Activated naive CD8-positive, alpha-beta T cell (primary cell): ENCODE results near the gene MED19.

Source experiments
- H3K27ac Mint-ChIP-seq: one replicate; pipeline ENCODE4 v1.8.0; 2021; ENCODE audit warnings: mixed read lengths
- H3K27me3 Mint-ChIP-seq: one replicate; pipeline ENCODE4 v1.8.0; 2021; ENCODE audit warnings: mixed read lengths
- H3K36me3 Mint-ChIP-seq: one replicate; pipeline ENCODE4 v1.8.0; 2021; ENCODE audit warnings: mixed read lengths
- H3K4me1 Mint-ChIP-seq: one replicate; pipeline ENCODE4 v1.8.0; 2021; ENCODE audit warnings: low read depth, mixed read lengths
- H3K4me3 Mint-ChIP-seq: one replicate; pipeline ENCODE4 v1.8.0; 2021; ENCODE audit warnings: mild to moderate bottlenecking, mixed read lengths
- H3K9me3 Mint-ChIP-seq: one replicate; pipeline ENCODE4 v1.8.0; 2021; ENCODE audit warnings: low read depth, mixed read lengths

Gene MED19

DNA sequence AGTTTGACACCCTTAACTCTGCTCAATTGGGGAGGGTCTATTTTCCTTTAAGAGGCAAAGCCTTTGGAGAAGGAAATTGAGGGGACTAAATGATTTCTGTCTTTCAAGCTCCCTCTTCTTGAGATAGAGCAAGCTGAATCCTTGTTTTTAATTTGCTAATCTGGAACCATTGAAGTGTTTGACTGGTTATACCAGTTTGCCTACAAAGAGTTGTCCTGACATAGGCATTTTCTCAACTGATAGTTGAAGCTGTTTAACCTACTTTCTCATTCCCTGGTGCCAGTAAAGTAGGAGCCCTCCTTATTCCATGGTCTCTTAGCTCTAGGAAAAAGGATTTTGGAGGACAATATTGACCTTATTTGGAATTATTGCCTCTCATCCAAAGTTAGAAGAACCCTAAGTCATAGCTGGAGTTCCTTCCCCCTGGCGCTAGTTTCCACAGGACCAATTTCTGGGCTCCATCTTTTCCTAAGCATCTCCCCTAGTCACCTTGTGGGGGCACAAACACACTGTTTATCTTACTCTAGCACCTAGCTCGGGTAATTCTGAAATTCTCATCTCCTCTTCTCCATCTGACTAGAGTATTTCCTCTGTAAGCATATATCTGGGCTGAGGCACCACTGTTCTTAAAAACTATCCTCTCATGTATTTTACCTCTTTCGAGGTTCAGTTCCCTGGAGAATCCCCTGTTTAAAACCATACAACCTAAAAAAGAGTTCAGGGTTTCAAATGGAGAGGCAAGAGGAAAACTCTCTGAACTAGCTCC, 36.7 kb downstream of the MED19 start:
- no peaks in the 10 kb centered on the region for H3K27me3 Mint-ChIP-seq
- peaks cover 6% of the 10 kb centered on the region for H3K36me3 Mint-ChIP-seq
- peaks cover 81% of the 10 kb centered on the region for H3K4me1 Mint-ChIP-seq
- peak overlapping the region; percentile 4 for H3K27ac Mint-ChIP-seq
- peak overlapping the region; percentile 6 for H3K4me3 Mint-ChIP-seq
- no peaks in the 10 kb centered on the region for H3K9me3 Mint-ChIP-seq

DNA sequence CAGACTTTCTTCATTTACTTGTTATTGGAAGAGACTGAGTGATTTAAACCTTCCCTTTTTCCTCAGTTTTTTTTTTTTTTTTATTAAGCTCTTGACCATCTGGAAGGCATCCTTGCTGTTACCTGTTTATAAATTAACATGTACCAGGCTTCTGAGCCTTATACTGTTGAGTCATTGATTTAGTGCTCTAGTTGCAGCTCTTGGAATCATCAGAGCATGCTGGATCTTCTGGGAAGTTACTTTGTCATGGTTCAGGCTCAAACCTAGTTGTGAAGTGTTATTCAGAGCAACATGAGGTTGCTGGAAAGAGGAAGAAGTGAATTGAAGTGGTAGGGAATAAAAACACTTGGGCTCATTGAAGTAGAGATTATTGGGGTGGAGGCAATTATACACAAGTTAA, 37.8 kb downstream of the MED19 start:
- peak overlapping the region; percentile 18 for H3K27ac Mint-ChIP-seq
- H3K4me1 Mint-ChIP-seq: peaks cover 85% of the 10 kb centered on the region
- peak overlapping the region; percentile 53 for H3K4me3 Mint-ChIP-seq
- no peaks in the 10 kb centered on the region for H3K9me3 Mint-ChIP-seq
- H3K27me3 Mint-ChIP-seq: no peaks in the 10 kb centered on the region
- peaks cover 6% of the 10 kb centered on the region for H3K36me3 Mint-ChIP-seq

DNA sequence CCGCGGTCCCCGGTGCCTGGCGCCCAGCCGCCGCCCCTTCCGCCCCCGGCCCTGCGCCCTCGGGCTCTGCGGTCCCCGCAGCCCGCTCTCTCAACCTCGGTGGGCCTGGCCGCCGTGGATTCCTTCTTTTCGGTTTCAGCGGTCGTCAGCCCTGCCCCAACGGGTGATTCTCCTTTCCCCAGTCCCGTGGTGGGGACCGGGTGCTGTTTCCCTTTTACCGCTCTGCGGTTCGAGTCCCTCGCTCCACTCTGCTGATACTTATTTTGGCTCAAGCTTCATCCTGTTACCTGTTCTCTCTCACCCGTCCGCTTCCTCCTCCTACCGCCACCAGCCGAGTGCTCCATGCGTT, 43.6 kb downstream of the MED19 start:
- H3K4me1 Mint-ChIP-seq: peaks cover 55% of the 10 kb centered on the region

DNA sequence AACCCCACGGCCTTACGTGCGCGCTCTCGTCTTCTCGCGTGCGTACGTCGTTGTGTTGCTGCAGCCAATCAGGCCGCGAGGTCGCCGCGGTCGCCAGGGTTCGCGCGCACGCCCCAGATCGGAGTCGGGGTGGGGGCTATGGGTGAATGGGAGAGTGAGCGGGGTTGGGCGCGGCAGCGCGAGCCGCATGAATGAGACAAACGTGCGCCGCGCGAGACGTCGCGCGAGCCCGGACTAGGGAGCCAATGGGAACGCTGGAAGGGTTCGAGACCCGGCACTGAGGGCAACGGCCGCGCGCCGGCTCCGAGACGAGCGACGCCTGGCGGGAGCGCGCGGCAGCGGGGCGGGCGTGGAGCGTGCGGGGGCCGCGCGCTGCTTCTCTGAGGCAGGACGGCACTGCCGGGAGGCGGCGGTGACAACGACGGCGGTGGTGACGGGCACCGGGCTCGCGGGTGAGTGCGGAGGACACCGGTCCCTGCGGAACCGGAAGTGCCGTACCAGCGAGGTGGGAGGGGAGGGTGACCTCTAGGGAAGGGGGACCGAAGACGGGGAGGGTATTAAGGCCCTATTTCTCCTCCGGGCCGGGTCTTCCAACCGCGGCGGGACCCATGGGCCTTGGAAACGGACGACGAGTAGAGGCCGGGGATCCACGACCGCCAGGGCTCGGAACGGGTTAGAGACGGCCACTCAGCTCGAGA, 44.1 kb downstream of the MED19 start, which contains the start of gene ZDHHC5:
Gene ZDHHC5, plus strand, starts transcription at position 379 of the 698 bp plus-strand sequence. CDS start 4,977 bp downstream, outside the sequence.
- peaks cover 3% of the 10 kb centered on the region for H3K36me3 Mint-ChIP-seq
- H3K9me3 Mint-ChIP-seq: no peaks in the 10 kb centered on the region
- H3K4me1 Mint-ChIP-seq: peaks cover 49% of the 10 kb centered on the region
- peak within 1 kb of the TSS; percentile 96 for H3K4me3 Mint-ChIP-seq
- H3K27me3 Mint-ChIP-seq: no peaks in the 10 kb centered on the region
- peak within 1 kb of the TSS; percentile 100 for H3K27ac Mint-ChIP-seq

More for the DNA sequence above, 43.6 kb downstream of the MED19 start:
- Mint-ChIP-seq H3K4me3 (peak overlapping the region; percentile 96), H3K27ac (peak overlapping the region; percentile 100), H3K36me3 (peaks cover 3% of the 10 kb centered on the region), H3K9me3 (no peaks in the 10 kb centered on the region), H3K27me3 (no peaks in the 10 kb centered on the region)

DNA sequence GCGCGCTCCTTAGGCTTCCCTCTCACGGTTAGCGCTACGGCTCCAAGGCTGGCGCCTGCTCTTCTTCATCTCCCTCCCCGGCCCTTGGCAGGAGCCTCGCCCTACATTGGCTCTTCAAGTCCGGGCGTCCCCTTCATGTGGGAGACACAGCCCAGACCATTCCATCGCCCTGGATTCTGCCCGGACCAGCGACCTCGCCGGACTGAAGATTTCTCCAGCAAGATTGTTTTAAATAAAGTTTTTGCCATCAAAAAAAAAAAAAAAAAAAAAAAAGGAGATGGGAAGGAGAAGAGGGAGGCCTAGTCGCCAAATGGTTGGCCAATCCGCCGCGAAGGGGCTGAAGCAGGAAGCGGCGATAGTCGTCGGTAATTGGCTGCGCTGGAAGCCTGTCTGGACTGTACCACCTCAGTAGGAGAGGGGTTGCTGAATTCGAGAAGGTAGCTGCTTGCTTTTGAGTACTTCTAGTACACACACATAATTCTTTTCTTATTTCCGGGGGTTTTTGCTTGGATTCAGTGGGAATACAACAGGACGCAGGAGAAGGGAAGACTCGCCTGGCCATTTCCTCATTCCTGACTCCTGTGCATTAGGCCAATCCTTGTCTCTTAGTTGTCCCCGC, 44.8 kb downstream of the MED19 start:
- H3K4me3 Mint-ChIP-seq: peak overlapping the region; percentile 96
- peaks cover 49% of the 10 kb centered on the region for H3K4me1 Mint-ChIP-seq
- H3K36me3 Mint-ChIP-seq: peaks cover 6% of the 10 kb centered on the region
- peak overlapping the region; percentile 100 for H3K27ac Mint-ChIP-seq
- H3K9me3 Mint-ChIP-seq: no peaks in the 10 kb centered on the region
- no peaks in the 10 kb centered on the region for H3K27me3 Mint-ChIP-seq

DNA sequence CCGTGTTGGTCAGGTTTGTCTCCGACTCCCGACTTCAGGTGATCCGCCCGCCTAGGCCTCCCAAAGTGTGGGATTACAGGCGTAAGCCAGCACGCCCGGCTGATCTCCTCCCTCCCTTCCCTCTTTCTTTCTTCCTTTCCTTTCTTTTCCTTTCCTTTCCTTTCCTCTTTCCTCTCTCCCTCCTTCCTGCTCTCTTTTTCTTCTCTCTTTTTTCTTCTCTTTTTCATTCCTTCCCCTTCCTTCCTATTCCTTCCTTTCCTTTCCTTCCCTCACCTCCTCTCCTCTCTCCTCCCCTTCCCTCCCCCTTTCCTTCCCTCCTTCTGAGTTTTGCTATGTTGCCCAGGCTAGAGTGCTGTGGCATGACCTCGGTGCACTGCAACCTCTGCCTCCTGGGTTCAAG, 48.0 kb downstream of the MED19 start:
- Mint-ChIP-seq H3K36me3 (peaks cover 2% of the 10 kb centered on the region), H3K27me3 (no peaks in the 10 kb centered on the region), H3K27ac (no peak overlapping the region), H3K4me1 (peaks cover 31% of the 10 kb centered on the region), H3K4me3 (no peak overlapping the region), H3K9me3 (no peaks in the 10 kb centered on the region)

DNA sequence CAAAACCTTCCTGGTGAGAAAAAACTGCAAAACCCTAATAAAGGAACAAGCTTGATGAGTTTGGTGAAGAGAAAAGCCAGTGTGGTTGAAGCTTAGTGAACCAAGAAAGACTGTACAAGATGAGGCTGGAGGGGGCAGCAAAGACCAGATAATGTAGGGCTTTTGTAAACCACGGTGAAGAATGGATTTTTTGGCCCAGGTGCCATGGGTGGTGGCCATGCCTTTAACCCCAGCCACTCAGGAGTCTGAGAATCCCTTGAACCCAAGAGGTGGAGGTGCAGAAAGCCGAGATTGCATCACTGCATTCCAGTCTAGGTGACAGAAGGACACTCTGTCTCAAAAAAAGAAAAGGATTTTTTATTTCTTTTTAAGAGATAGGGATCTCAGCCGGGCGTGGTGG, 49.1 kb downstream of the MED19 start:
- Mint-ChIP-seq H3K4me3 (no peak overlapping the region), H3K4me1 (peaks cover 38% of the 10 kb centered on the region), H3K27ac (no peak overlapping the region), H3K9me3 (no peaks in the 10 kb centered on the region), H3K36me3 (peaks cover 2% of the 10 kb centered on the region), H3K27me3 (no peaks in the 10 kb centered on the region)

DNA sequence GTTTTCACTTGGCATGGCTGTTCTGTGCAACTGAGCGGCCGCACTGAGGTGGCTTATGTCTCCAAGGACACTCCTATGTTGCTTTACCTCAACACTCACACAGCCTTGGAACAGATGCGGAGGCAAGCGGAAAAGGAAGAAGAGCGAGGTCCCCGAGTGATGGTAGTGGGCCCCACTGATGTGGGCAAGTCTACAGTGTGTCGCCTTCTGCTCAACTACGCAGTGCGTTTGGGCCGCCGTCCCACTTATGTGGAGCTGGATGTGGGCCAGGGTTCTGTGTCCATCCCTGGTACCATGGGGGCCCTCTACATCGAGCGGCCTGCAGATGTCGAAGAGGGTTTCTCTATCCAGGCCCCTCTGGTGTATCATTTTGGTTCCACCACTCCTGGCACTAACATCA, 52.3 kb downstream of the MED19 start:
- Mint-ChIP-seq H3K27ac (no peak overlapping the region), H3K4me3 (no peak overlapping the region), H3K4me1 (peaks cover 36% of the 10 kb centered on the region), H3K9me3 (no peaks in the 10 kb centered on the region), H3K27me3 (no peaks in the 10 kb centered on the region), H3K36me3 (peaks cover 2% of the 10 kb centered on the region)

DNA sequence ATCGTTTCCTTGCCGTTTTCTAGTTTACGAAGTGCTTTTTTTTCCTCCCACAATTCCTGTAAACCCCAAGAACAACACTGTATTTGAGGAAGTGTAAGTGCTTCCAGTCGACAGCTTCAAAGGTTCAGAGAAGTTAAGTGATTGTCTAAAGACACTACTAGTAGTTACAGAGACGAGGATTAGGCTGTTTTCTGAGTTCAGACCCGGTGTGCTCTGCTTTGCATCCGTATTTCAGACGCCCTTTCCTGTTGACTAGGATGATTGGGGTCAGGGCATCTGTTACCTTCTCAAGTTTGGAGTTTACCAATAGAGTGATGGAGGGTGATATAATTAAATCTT, 54.0 kb downstream of the MED19 start:
- no peaks in the 10 kb centered on the region for H3K27me3 Mint-ChIP-seq

DNA sequence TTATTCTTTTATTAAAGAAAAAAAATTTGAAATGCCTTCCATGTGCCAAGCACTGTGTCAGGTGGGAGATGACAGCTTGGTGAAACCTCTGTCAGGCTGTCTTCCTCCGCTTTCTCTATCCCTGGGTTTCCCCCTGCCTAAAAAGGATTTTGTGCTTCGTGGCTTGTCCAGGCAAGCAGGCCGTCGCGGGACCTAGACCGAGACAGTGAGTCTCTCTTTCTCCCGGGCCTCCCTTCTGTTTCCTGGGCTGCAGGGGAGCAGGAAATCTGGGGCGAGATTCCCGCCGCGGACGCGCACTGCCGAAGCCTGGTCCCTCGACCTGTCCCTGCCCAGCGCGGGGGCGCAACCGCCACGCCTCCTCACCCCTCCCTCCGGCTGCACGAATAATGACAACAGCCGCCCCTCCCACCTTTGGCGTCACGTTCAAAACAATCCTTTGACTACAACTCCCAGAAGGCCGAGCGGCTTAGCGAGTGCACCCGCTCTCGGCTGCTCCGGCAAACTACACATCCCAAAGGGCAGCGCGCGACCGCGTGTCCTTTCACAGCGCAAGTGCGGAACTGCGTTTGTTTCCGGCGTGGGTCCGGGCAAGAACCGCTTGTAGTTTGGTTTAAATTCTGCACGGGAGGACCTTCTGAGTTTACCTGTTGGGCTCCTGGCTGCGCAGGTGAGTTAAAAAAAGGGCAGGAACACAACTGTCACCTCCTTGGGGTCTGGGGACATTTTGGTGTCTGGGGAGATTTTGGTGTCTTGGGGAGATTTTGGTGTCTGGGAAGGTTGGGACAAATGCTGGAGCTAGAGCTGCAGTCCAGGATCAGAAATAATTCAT, 54.6 kb downstream of the MED19 start, which contains the start of gene CLP1:
Gene CLP1, plus strand, starts transcription at position 569 of the 829 bp plus-strand sequence. CDS start 1,715 bp downstream, outside the sequence.
- peaks cover 1% of the 10 kb centered on the region for H3K36me3 Mint-ChIP-seq
- H3K9me3 Mint-ChIP-seq: no peaks in the 10 kb centered on the region
- H3K4me1 Mint-ChIP-seq: peaks cover 38% of the 10 kb centered on the region
- H3K4me3 Mint-ChIP-seq: peak within 1 kb of the TSS; percentile 99
- peak within 1 kb of the TSS; percentile 99 for H3K27ac Mint-ChIP-seq
- H3K27me3 Mint-ChIP-seq: no peaks in the 10 kb centered on the region

More for the DNA sequence above, 54.0 kb downstream of the MED19 start:
- peak overlapping the region; percentile 99 for H3K27ac Mint-ChIP-seq
- H3K4me1 Mint-ChIP-seq: peaks cover 39% of the 10 kb centered on the region
- H3K36me3 Mint-ChIP-seq: peaks cover 2% of the 10 kb centered on the region
- no peaks in the 10 kb centered on the region for H3K9me3 Mint-ChIP-seq
- H3K4me3 Mint-ChIP-seq: peak overlapping the region; percentile 99

DNA sequence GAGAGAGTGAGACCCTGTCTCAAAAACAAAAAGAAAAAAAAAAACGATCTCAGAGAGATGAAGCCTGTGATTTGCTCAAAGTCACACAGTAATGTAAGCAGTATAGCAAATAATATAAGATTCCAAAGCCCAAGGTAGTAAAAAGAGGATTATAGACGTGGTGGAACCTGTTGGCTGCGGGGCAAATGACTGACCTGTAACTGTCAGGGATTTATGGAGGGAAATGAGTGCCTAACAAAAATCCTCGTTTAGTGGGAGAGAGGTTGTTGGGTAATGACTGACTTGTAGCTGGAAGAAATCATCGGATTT, 55.2 kb downstream of the MED19 start:
- Mint-ChIP-seq H3K27ac (peak overlapping the region; percentile 99), H3K36me3 (no peaks in the 10 kb centered on the region), H3K4me1 (peaks cover 37% of the 10 kb centered on the region), H3K4me3 (peak overlapping the region; percentile 99), H3K27me3 (no peaks in the 10 kb centered on the region), H3K9me3 (no peaks in the 10 kb centered on the region)
